Mucosa of descending colon (tissue), 3 donors: Measurements from ENCODE around the gene TMEM271. TPM values are rescaled to one million over a fixed set of nuclear protein-coding genes. Genes with fewer than 3 reads are reported as not detected.

Experiments used
- ATAC-seq: fragments of 200-7000 bp; cut with Tn5 transposase; one replicate; pipeline ENCODE4 v1.9.1; 2020; ENCODE audit warnings: mild to moderate bottlenecking, moderate library complexity
- DNase-seq, 3 donors: peaks; one replicate each; pipeline ENCODE4 v3.0.0-alpha.2; 2020
- H3K36me3 ChIP-seq: fragments of 200-600 bp; one replicate; pipeline ENCODE4 v1.8.0; 2021; ENCODE audit warnings: low read depth, mild to moderate bottlenecking
- H3K4me1 ChIP-seq: fragments of 200-600 bp; one replicate; pipeline ENCODE4 v1.8.0; 2021; ENCODE audit warnings: low read depth, mild to moderate bottlenecking
- H3K4me3 ChIP-seq: fragments of 200-600 bp; one replicate; pipeline ENCODE4 v1.8.0; 2021; ENCODE audit warnings: mild to moderate bottlenecking
- H3K9me3 ChIP-seq: fragments of 200-600 bp; one replicate; pipeline ENCODE4 v1.8.0; 2021; ENCODE audit warnings: mild to moderate bottlenecking
- intact Hi-C, 2 donors: fragments of 100-400 bp; cut with DNase I in 1 of 2; cut with micrococcal nuclease in 1 of 2; formaldehyde crosslinking; loops; one replicate each; pipeline versions ENCODE4 v1.11.0 to v1.11.1; 2022; cut with DNase I, micrococcal nuclease
- total RNA-seq, 3 donors: library from RNA; stranded (reverse); fragmentation: NEBNext Ultra II Directional in 2 of 3; extraction: Animal tissue kit (Norgen Biotek cat#: 25700) in 2 of 3; gene quantifications; one replicate each; pipeline versions ENCODE4 v1.2.1 to v1.2.4, GENCODE V29; 2021 to 2023
- TF ChIP-seq, protein P1 (sequence below): fragments of 200-600 bp; IDR thresholded peaks from one replicate; pipeline ENCODE4 v1.8.0; 2022; ENCODE audit warnings: antibody characterized with exemption, mild to moderate bottlenecking
- donor health status: DM: no; HTN: no; CAD: no; lungs with moderate emphysema.
- donor health status: DM: no; HTN: no; CAD: no.
- donor health status: DM: no; HTN: yes; CAD: no.

TMEM271 gene
- total RNA-seq, 3 donors from 2014 or later, result 0.35 TPM; not detected in 2

DNA sequence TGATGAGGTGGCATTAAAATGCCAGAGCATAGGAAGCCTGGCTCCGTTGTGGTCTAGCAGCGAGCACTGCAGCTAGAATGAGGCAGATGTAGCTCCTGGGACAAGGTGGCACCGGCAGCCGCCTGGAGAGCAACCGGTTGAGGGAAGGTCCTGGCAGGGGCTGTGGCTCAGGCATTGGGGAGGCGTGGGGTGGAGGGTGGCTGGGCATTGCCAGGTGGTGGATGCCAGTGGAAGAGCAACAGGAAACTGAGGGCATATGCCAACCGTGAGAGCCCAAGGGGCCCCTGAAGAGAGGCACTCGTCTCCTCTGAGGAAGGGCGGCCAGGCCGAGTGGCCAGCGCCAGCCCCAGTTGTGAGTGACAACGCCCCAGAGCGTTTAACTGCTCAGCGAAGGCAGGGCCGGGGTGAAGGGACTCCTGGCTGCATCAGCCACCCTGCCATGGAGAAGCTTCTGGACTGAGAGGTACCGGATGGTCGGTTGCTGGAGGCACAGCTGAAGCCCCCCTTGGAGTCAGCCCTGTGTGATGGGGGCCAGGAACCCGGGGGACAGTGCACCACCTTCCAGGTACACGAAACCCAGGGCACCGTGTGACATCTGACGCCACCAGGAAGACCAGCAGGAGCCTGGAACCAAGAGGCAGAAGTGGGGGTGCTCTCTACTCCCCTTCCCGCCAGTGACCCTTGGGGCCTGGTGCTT, 36.1 kb upstream of the TMEM271 start:
- Histone ChIP-seq H3K4me3 (no peak overlapping the region), H3K36me3 (no peaks in the 10 kb centered on the region), H3K4me1 (no peaks in the 10 kb centered on the region), H3K9me3 (no peaks in the 10 kb centered on the region)
- DNase-seq (no peak), ATAC-seq (no peak)
- TF ChIP-seq, protein P1, sequence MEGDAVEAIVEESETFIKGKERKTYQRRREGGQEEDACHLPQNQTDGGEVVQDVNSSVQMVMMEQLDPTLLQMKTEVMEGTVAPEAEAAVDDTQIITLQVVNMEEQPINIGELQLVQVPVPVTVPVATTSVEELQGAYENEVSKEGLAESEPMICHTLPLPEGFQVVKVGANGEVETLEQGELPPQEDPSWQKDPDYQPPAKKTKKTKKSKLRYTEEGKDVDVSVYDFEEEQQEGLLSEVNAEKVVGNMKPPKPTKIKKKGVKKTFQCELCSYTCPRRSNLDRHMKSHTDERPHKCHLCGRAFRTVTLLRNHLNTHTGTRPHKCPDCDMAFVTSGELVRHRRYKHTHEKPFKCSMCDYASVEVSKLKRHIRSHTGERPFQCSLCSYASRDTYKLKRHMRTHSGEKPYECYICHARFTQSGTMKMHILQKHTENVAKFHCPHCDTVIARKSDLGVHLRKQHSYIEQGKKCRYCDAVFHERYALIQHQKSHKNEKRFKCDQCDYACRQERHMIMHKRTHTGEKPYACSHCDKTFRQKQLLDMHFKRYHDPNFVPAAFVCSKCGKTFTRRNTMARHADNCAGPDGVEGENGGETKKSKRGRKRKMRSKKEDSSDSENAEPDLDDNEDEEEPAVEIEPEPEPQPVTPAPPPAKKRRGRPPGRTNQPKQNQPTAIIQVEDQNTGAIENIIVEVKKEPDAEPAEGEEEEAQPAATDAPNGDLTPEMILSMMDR, result no peak
- intact Hi-C loops, result no loop called here

DNA sequence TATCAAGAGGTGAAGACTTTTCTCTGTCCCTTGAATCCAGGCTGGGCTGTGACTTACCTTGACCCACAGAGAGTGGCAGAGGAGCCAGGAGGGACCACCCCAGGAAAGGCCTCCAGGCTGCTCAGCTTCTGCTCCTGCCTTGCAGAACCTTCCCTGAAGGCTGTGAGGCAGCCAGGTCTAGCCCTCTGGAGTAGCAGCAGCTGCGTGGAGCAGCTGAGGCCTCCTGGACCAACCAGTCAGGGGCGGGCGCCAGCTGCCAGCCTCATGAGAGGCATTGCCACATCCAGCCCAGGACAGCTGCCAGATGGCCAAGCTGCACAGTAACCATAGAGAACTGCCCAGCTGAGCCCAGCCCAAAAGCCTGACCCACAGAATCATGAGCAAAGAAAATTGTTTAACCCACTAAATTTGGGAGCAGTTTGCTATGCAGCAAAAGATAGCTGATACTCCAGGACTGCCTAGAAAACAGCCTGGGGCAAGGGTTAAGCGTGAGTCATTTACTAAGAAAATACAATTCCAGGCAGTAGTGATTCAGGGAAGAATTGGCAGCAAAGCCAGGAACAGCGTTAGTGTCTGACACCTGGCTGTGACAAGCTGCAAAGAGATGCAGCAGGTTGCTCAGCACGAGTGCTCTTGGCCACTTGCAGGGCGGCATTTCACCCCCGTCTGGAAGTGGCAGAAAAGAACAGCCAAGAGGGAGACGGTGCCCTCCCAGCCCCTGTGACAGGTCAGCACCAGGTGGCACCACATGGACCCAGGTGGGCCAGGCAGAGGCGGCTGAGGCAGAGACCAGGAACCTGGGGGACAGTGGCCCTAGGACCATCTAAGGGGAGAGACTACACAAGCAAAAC, 34.5 kb upstream of the TMEM271 start:
- DNase-seq (peak in 1 of 3 donors; percentile 24), ATAC-seq (peak; percentile 86)
- intact Hi-C loops, result no loop called here

DNA sequence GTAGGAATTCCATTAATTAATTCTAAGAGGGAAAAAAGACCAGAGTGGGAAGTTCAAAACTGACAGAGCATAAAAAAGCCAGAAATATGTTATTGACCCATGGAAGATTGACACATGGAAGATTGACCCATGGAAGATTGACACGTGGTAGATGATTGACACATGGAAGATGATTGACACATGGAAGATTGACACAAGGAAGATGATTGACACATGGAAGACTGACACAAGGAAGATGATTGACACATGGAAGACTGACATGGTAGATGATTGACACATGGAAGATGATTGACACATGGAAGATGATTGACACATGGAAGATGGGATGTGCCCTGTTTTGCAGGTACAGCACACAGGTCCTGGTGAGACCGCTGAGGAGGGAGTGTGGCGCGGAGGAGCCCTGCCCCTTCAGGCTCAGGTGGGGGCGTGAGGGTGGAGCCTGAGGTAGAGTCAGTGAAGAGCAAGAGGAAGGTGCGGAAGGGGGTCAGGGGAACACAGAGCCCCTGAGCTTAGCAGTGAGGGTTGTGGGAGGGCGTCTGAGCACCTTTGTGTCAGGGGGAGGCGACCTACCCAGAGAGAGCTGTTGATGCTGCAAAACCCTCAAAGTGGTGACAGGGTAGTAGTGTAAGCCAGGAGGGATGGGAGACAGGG, 33.4 kb upstream of the TMEM271 start:
- H3K4me1 ChIP-seq, result no peaks in the 10 kb centered on the region
- intact Hi-C loops, result no loop called here
- DNase-seq, result no peak
- H3K36me3 ChIP-seq, result no peaks in the 10 kb centered on the region
- H3K9me3 ChIP-seq, result no peaks in the 10 kb centered on the region
- TF ChIP-seq, protein P1, result no peak
- no peak overlapping the region for H3K4me3 ChIP-seq
- ATAC-seq, result no peak

More for the DNA sequence above, 34.5 kb upstream of the TMEM271 start:
- TF ChIP-seq, protein P1, result no peak
- H3K9me3 ChIP-seq, result no peaks in the 10 kb centered on the region
- no peak overlapping the region for H3K4me3 ChIP-seq
- no peaks in the 10 kb centered on the region for H3K36me3 ChIP-seq
- H3K4me1 ChIP-seq, result no peaks in the 10 kb centered on the region

DNA sequence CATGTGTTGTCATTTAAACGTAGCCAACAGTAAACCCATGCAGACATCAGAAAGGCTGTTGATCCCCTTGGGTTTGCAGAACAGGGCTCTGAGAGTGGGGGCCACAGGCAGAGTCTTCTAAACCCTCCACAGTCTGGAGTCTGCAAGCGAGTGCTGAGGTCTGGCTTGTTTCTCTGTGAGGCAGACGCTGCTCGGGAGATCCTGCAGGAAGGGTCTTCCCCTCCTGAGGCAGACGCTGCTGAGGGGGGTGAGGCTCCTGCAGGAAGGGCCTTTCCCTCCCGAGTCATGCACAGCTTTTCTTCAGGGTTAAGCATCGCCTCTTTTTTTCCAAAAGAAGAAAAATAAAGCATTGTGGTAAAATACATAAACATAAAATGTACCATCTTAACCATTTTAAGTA, 32.1 kb upstream of the TMEM271 start:
- no peak for ATAC-seq
- intact Hi-C loops, result no loop called here
- Histone ChIP-seq H3K36me3 (no peaks in the 10 kb centered on the region), H3K9me3 (no peaks in the 10 kb centered on the region), H3K4me3 (no peak overlapping the region), H3K4me1 (no peaks in the 10 kb centered on the region)
- no peak for DNase-seq
- TF ChIP-seq, protein P1, result no peak

DNA sequence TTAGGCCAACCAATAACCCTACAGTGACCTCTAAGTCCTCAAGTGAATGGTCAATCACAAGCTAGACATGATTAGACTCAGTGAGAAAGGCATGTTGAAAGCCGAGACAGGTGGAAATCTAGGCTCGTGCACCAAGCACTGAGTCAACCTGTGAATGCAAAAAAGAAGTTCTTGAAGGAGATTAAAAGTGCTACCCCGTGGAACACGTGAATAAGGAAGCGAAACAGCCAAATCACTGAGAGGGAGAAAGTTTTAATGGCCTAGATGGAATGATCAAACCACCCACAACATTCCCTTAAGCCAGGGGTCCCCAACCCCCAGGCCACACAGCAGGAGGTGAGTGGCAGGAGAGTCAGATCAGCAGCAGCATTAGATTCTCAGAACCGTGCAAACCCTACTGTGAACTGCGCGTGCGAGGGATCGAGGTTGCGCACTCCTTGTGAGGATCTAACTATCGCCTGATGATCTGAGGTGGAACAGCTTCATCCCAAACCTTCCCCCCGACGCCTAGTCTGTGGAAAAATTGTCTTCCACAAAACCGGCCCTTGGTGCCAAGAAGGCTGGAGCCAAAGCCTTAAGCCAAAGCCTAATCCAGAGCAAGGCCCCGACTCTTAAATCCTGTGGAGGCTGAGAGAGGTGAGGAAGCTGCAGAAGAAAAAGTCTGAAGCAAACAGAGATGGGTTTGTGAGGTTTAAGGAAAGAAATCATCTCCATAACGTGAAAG, 29.8 kb upstream of the TMEM271 start:
- Histone ChIP-seq H3K9me3 (no peaks in the 10 kb centered on the region), H3K4me3 (no peak overlapping the region), H3K4me1 (no peaks in the 10 kb centered on the region), H3K36me3 (no peaks in the 10 kb centered on the region)
- TF ChIP-seq, protein P1, result no peak
- ATAC-seq (no peak), DNase-seq (no peak)
- intact Hi-C loops, result no loop called here
